GM06990 (cell line): Measurements from ENCODE around the gene CEP192.
"Not testable (repeated sequence)": the region's sequence is repeated elsewhere in the genome, so short reads cannot be mapped to it uniquely, and the experiment has no call there.

Experiments
- DNase-seq: peaks from one replicate; pipeline ENCODE4 v3.0.0-alpha.2; 2011; ENCODE audit not compliant: insufficient read length; ENCODE audit errors: extremely low read depth
- H3K27me3 ChIP-seq: replicated peaks from 2 replicates; pipeline ENCODE4 v1.6.0; 2011; ENCODE audit warnings: low read length; ENCODE audit not compliant: control insufficient read depth, insufficient read depth
- H3K36me3 ChIP-seq: 2 replicates; pipeline ENCODE4 v1.5.1; 2011; ENCODE audit warnings: low read length; ENCODE audit not compliant: control insufficient read depth, insufficient read depth
- H3K4me3 ChIP-seq: replicated peaks from 2 replicates; pipeline ENCODE4 v1.5.1; 2011; ENCODE audit warnings: low read depth, mild to moderate bottlenecking, control low read depth, low read length
- TF ChIP-seq, protein P1 (sequence below): IDR thresholded peaks from 2 replicates; pipeline ENCODE4 v1.5.1; 2011; ENCODE audit warnings: low read length, control low read depth, mild to moderate bottlenecking, inconsistent platforms; ENCODE audit not compliant: insufficient read depth, poor library complexity, severe bottlenecking

Gene CEP192

DNA sequence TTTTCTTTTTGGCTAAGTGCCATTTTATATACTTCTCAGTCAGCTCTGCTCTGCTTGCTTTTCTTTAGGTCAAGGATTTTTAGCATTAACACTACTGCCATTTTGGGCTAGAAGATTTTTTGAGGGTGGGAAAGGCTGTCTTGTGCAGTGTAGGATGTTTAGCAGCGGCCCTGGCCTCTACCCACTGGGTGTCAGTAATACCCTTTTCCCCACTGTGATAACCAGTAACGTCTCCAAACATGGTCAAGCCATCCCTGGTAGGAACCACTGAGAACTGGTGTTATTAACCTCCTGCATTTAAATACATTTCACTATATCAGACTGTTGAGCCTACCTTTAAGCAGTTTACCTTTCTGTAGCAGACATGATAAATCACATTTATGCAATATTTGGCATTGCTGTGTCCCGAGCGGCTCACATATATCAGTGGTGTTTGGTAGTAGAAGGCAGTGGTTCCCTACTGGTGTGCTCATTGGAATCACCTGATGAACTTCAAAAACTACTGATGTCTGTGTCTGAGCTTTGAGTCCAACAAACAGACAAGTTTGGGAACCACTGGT, 70.5 kb downstream of the CEP192 start:
- Histone ChIP-seq H3K36me3 (peaks cover 17% of the 10 kb centered on the region), H3K27me3 (no peaks in the 10 kb centered on the region)
- TF ChIP-seq, protein P1, sequence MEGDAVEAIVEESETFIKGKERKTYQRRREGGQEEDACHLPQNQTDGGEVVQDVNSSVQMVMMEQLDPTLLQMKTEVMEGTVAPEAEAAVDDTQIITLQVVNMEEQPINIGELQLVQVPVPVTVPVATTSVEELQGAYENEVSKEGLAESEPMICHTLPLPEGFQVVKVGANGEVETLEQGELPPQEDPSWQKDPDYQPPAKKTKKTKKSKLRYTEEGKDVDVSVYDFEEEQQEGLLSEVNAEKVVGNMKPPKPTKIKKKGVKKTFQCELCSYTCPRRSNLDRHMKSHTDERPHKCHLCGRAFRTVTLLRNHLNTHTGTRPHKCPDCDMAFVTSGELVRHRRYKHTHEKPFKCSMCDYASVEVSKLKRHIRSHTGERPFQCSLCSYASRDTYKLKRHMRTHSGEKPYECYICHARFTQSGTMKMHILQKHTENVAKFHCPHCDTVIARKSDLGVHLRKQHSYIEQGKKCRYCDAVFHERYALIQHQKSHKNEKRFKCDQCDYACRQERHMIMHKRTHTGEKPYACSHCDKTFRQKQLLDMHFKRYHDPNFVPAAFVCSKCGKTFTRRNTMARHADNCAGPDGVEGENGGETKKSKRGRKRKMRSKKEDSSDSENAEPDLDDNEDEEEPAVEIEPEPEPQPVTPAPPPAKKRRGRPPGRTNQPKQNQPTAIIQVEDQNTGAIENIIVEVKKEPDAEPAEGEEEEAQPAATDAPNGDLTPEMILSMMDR, result no peak

DNA sequence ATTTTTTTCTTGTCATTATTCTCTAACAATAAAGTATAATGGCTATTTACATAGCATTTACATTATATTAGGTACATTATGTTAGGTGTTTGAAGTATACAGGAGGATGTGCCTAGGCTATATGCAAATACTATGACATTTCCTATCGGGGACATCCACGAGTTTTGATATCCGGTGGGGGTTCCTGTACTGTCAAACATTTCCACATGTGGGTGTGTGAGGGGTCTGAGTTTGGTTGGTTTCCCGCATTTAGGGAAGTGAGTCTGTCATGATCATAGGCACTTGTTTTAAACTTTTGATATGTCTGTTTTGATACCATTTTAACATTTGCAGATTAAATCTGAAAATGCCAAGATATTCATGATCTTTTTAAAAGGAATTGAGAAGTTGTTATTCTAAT, 76.0 kb downstream of the CEP192 start:
- no peak for DNase-seq
- TF ChIP-seq, protein P1, result no peak
- Histone ChIP-seq H3K36me3 (peaks cover 15% of the 10 kb centered on the region), H3K4me3 (no peak overlapping the region), H3K27me3 (no peaks in the 10 kb centered on the region)

More for the DNA sequence above, 70.5 kb downstream of the CEP192 start:
- no peak overlapping the region for H3K4me3 ChIP-seq
- DNase-seq, result no peak

DNA sequence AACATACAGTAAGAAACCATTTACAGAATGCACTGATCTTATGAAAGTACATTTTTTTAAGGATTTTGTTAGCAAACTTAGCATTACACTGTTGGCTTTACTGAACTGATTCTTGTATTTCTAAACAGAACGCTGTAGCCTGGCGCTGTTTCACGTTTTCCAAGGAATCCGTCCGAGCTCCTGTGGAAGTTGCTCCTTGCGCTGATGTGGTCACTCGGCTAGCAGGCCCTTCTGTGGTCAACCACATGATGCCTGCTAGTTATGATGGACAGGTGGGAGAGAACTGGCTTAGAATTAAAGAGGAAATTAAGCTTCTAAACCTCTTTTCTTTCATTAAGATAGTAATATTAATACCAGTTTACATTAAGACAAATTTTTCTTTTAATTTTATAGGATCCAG, 76.8 kb downstream of the CEP192 start:
- H3K27me3 ChIP-seq, result no peaks in the 10 kb centered on the region
- no peak overlapping the region for H3K4me3 ChIP-seq
- H3K36me3 ChIP-seq, result peaks cover 16% of the 10 kb centered on the region
- TF ChIP-seq, protein P1, result no peak
- DNase-seq, result no peak

DNA sequence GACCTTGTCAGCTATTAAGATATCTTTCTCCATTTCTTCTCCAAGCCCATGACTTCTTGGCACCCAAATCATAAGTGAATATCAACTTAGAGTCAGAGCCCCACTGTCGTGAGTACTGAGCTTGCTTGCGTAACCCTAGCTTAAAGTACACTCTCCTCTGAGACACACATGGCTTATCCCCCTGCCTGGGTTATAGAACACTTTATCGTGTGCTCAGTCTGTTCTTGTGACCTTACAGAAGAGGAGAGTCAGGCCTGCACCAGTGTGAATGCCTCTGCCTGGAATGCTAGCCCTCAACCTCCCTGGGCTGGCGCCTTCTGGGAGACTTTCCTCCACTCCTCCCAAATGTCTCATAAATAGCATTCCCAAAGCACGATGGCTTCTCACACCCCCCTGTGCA, 79.3 kb downstream of the CEP192 start:
- no peaks in the 10 kb centered on the region for H3K27me3 ChIP-seq
- TF ChIP-seq, protein P1, result no peak
- H3K36me3 ChIP-seq, result peaks cover 23% of the 10 kb centered on the region
- H3K4me3 ChIP-seq, result no peak overlapping the region
- DNase-seq, result no peak

DNA sequence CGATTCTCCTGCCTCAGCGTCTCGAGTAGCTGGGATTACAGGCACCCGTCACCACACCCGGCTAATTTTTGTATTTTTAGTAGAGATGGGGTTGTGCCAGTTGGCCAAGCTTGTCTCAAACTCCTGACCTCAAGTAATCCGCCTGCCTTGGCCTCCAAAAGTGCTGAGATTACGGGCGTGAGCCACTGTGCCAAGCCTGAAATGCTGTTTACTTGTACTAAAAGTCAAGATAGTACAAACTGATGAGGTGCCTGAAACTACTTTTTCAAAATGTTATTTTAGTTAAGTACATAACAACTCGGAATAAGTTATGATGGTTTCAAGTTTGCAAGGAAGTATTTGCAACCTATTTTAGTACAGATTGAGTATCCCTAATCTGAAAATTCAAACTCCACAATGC, 85.7 kb downstream of the CEP192 start:
- DNase-seq, result no peak
- Histone ChIP-seq H3K27me3 (no peaks in the 10 kb centered on the region), H3K4me3 (no peak overlapping the region), H3K36me3 (peaks cover 11% of the 10 kb centered on the region)
- TF ChIP-seq, protein P1, result no peak

DNA sequence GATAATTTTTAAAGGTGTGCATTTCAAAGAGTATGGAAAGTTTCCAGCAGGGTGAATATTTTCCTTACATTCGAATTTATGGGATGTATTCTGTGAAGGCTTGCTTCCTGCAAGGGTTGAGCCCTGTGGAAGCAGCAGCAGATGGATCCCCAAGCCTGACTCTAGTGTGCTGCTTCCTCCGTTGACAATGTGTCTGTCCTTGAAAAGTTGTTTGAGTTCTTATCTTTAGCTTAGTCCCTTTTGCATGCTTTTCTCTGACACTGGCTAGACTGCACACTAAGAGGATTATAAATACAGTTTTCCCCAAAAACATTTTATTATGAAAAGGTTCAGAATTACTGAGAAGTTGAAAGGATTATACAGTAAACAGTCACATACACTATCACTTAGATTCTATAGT, 86.3 kb downstream of the CEP192 start:
- H3K4me3 ChIP-seq, result no peak overlapping the region
- no peaks in the 10 kb centered on the region for H3K27me3 ChIP-seq
- H3K36me3 ChIP-seq, result peaks cover 10% of the 10 kb centered on the region

DNA sequence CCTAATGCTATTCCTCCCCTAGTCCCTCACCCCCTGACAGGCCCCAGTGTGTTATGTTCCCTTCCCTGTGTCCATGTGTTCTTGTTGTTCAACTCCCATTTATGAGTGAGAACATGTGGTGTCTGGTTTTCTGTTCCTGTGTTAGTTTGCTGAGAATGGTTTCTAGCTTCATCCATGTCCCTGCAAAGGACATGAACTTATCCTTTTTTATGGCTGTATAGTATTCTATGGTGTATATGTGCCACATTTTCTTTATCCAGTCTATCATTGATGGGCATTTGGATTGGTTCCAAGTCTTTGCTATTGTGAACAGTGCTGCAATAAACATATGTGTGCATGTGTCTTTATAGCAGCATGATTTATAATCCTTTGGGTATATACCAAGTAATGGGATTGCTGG, 86.9 kb downstream of the CEP192 start:
- not testable (repeated sequence) for H3K36me3 ChIP-seq, H3K4me3 ChIP-seq, H3K27me3 ChIP-seq, DNase-seq

More for the DNA sequence above, 86.3 kb downstream of the CEP192 start:
- TF ChIP-seq, protein P1, result no peak
- no peak for DNase-seq
